ENCODE measurements around the gene DECR2. TPM values are rescaled to one million over a fixed set of nuclear protein-coding genes. Genes with fewer than 3 reads are reported as not detected.
A peak's percentile ranks its signal among the peaks of the same experiment; 100 is the strongest.

Gene DECR2
- total and polyA plus RNA-seq, 2 of the 13 experiments (the other 11 are each of a cell fraction or from before 2014, with no cell fraction given): 36.3 to 44.6 TPM

- TF ChIP-seq ZBTB40 (IDR thresholded peaks at IDR 0.05) (no peak), ZBTB40 (CRISPR knock-in tag; IDR thresholded peaks at IDR 0.05) (peak; percentile 52), HIVEP1 (CRISPR knock-in tag; IDR thresholded peaks at IDR 0.05) (peak; percentile 55), ZNF24 (IDR thresholded peaks at IDR 0.05) (no peak), MYC (CRISPR knock-in tag; IDR thresholded peaks at IDR 0.05; ENCODE audit: borderline replicate concordance) (peak; percentile 69), ZNF597 (CRISPR knock-in tag; IDR thresholded peaks at IDR 0.05) (no peak), ZBTB21 (CRISPR knock-in tag; IDR thresholded peaks at IDR 0.05) (no peak), ZNF281 (CRISPR knock-in tag; IDR thresholded peaks at IDR 0.05; ENCODE audit: borderline replicate concordance) (0 out of 2 replicates have a peak, but pooled peaks have one; percentile 38), ZNF589 (CRISPR knock-in tag; conservative IDR thresholded peaks at IDR 0.05) (no peak), ZNF777 (CRISPR knock-in tag; IDR thresholded peaks at IDR 0.05) (peak; percentile 74; the same call in 1 of the 2 replicates), ZNF574 (CRISPR knock-in tag; IDR thresholded peaks at IDR 0.05) (peak; percentile 43), ZBTB7A (CRISPR knock-in tag; IDR thresholded peaks at IDR 0.05) (peak; percentile 57; the same call in 1 of the 2 replicates)
Measured at GRCh38 chr16:359067-359763, 42.5 kb upstream of the DECR2 start (continued).

Data from HepG2 (cell line).